Astrocyte (in vitro differentiated cells and primary cell): Measurements from ENCODE around the gene SPHK1. TPM values are rescaled to one million over a fixed set of nuclear protein-coding genes. Genes with fewer than 3 reads are reported as not detected.

Source experiments
- DNase-seq: peaks from one replicate; pipeline ENCODE4 v3.0.0-alpha.2; 2010; ENCODE audit warnings: low read depth
- FAIRE-seq: peaks from 2 replicates; lab custom pipeline; 2011; peaks lifted over from hg19 to GRCh38; lab: Jason Lieb, UNC
- H2AFZ ChIP-seq: 2 replicates; pipeline ENCODE4 v1.6.0; 2012; ENCODE audit warnings: low read depth, low read length, inconsistent platforms
- H3K27ac ChIP-seq: 2 replicates; pipeline ENCODE4 v1.5.1; 2011; ENCODE audit warnings: low read depth, low read length, inconsistent platforms
- H3K27me3 ChIP-seq: 2 replicates; pipeline ENCODE4 v1.6.0; 2011; ENCODE audit warnings: low read length, inconsistent platforms; ENCODE audit not compliant: insufficient read depth
- H3K36me3 ChIP-seq: 2 replicates; pipeline ENCODE4 v1.5.1; 2011; ENCODE audit warnings: low read length, inconsistent platforms; ENCODE audit not compliant: insufficient read depth
- H3K4me1 ChIP-seq: 2 replicates; pipeline ENCODE4 v1.5.1; 2011; ENCODE audit warnings: low read length, inconsistent platforms; ENCODE audit not compliant: insufficient read depth
- H3K4me2 ChIP-seq: 2 replicates; pipeline ENCODE4 v1.6.0; 2012; ENCODE audit warnings: low read length, inconsistent platforms
- H3K4me3 ChIP-seq: 2 replicates; pipeline ENCODE4 v1.5.1; 2011; ENCODE audit warnings: low read depth, mild to moderate bottlenecking, low read length, inconsistent platforms; ENCODE audit not compliant: insufficient read depth
- H3K79me2 ChIP-seq: 2 replicates; pipeline ENCODE4 v1.6.0; 2012; ENCODE audit warnings: mild to moderate bottlenecking, low read length, inconsistent platforms; ENCODE audit not compliant: insufficient read depth
- H3K9ac ChIP-seq: 2 replicates; pipeline ENCODE4 v1.6.0; 2012; ENCODE audit warnings: mild to moderate bottlenecking, low read length, inconsistent platforms
- H3K9me3 ChIP-seq: 2 replicates; pipeline ENCODE4 v1.5.1; 2012; ENCODE audit warnings: low read depth, mild to moderate bottlenecking, low read length, inconsistent platforms; ENCODE audit not compliant: insufficient read depth
- H4K20me1 ChIP-seq: 2 replicates; pipeline ENCODE4 v1.6.0; 2012; ENCODE audit warnings: low read length, inconsistent platforms; ENCODE audit not compliant: insufficient read depth
- H3K27ac Mint-ChIP-seq: one replicate; pipeline ENCODE4 v1.8.0; 2021; ENCODE audit warnings: mild to moderate bottlenecking, mixed read lengths; ENCODE audit not compliant: unreplicated experiment
- H3K27me3 Mint-ChIP-seq: one replicate; pipeline ENCODE4 v1.8.0; 2021; ENCODE audit warnings: low read depth, mixed read lengths; ENCODE audit not compliant: unreplicated experiment
- H3K36me3 Mint-ChIP-seq: one replicate; pipeline ENCODE4 v1.8.0; 2021; ENCODE audit warnings: low read depth, mixed read lengths; ENCODE audit not compliant: unreplicated experiment
- H3K4me1 Mint-ChIP-seq: one replicate; pipeline ENCODE4 v1.8.0; 2021; ENCODE audit warnings: low read depth, mixed read lengths; ENCODE audit not compliant: unreplicated experiment
- H3K4me3 Mint-ChIP-seq: one replicate; pipeline ENCODE4 v1.8.0; 2021; ENCODE audit warnings: mild to moderate bottlenecking, moderate library complexity, mixed read lengths; ENCODE audit not compliant: unreplicated experiment
- H3K9me3 Mint-ChIP-seq: one replicate; pipeline ENCODE4 v1.8.0; 2021; ENCODE audit warnings: mild to moderate bottlenecking, mixed read lengths; ENCODE audit not compliant: unreplicated experiment
- CTCF ChIP-seq: IDR thresholded peaks from 2 replicates; pipeline ENCODE4 v1.5.1; 2011; ENCODE audit warnings: low read depth, mild to moderate bottlenecking, inconsistent platforms, low read length, moderate library complexity; ENCODE audit not compliant: insufficient read depth
- EZH2 ChIP-seq: IDR thresholded peaks from 2 replicates; pipeline ENCODE4 v1.6.1; 2012; ENCODE audit warnings: mild to moderate bottlenecking, low read length, inconsistent platforms; ENCODE audit not compliant: insufficient read depth
- total RNA-seq: library from RNA; stranded (reverse); gene quantifications from 2 replicates; pipeline ENCODE4 v1.2.1, GENCODE V29; 2021

Gene SPHK1
- total RNA-seq, 1 donor from 2014 or later: 34.8 TPM

- no peak overlapping the region for H3K4me2 ChIP-seq
- Mint-ChIP-seq H3K4me3 (no peak overlapping the region), H3K36me3 (peaks cover 33% of the 10 kb centered on the region), H3K27me3 (no peaks in the 10 kb centered on the region), H3K4me1 (peaks cover 3% of the 10 kb centered on the region), H3K27ac (no peak overlapping the region), H3K9me3 (no peaks in the 10 kb centered on the region)
- no peaks in the 10 kb centered on the region for H3K27me3 ChIP-seq
- H4K20me1 ChIP-seq: peaks cover 38% of the 10 kb centered on the region
- no peak overlapping the region for H2AFZ ChIP-seq
- peaks cover 23% of the 10 kb centered on the region for H3K36me3 ChIP-seq
- no peaks in the 10 kb centered on the region for H3K4me1 ChIP-seq
- H3K4me3 ChIP-seq: no peak overlapping the region
- no peak overlapping the region for H3K27ac ChIP-seq
- no peaks in the 10 kb centered on the region for H3K9me3 ChIP-seq
- no peak for DNase-seq
- no peak for TF ChIP-seq EZH2
- no peak for TF ChIP-seq CTCF
- no peak overlapping the region for H3K9ac ChIP-seq
- no peak for FAIRE-seq
- H3K79me2 ChIP-seq: no peaks in the 10 kb centered on the region
Observed at GRCh38 chr17:76398523-76399174, 14.2 kb downstream of the SPHK1 start.

GRCh38 chr17:76399175-76400172, 15.1 kb downstream of the SPHK1 start:
- H3K27ac ChIP-seq: no peak overlapping the region
- no peak for TF ChIP-seq CTCF
- no peak for TF ChIP-seq EZH2
- no peaks in the 10 kb centered on the region for H3K27me3 Mint-ChIP-seq
- no peak overlapping the region for H3K4me3 ChIP-seq
- H2AFZ ChIP-seq: no peak overlapping the region
- no peaks in the 10 kb centered on the region for H3K4me1 ChIP-seq
- no peak overlapping the region for H3K9ac ChIP-seq
- no peak overlapping the region for H3K4me3 Mint-ChIP-seq
- no peaks in the 10 kb centered on the region for H3K79me2 ChIP-seq
- H4K20me1 ChIP-seq: peaks cover 39% of the 10 kb centered on the region
- no peak overlapping the region for H3K27ac Mint-ChIP-seq
- no peak for DNase-seq
- no peak overlapping the region for H3K4me2 ChIP-seq
- peaks cover 21% of the 10 kb centered on the region for H3K36me3 ChIP-seq
- no peaks in the 10 kb centered on the region for H3K9me3 Mint-ChIP-seq
- H3K27me3 ChIP-seq: no peaks in the 10 kb centered on the region
- H3K36me3 Mint-ChIP-seq: peaks cover 37% of the 10 kb centered on the region
- no peaks in the 10 kb centered on the region for H3K4me1 Mint-ChIP-seq
- no peaks in the 10 kb centered on the region for H3K9me3 ChIP-seq
- no peak for FAIRE-seq
